GM18520 (cell line): ENCODE data around the gene ZCWPW1.
"Not testable (repeated sequence)": the region's sequence is repeated elsewhere in the genome, so short reads cannot be mapped to it uniquely, and the experiment has no call there.

Experiments used
- ATAC-seq: cut with Tn5 transposase; IDR thresholded peaks from one replicate; pipeline ENCODE4 v1.9.1; 2021; ENCODE audit not compliant: unreplicated experiment

The ZCWPW1 gene

GRCh38 chr7:100373870-100374598 is 54.5 kb downstream of the ZCWPW1 start:
- not testable (repeated sequence) for ATAC-seq

GRCh38 chr7:100373261-100373831 is 55.2 kb downstream of the ZCWPW1 start, which contains the start of gene PILRA:
TSS of gene PILRA (plus strand) at chr7:100373487. CDS start at chr7:100373657, 170 bp downstream.
- ATAC-seq, result no peak

- no peak for ATAC-seq
Measured at GRCh38 chr7:100372694-100373093, 55.8 kb downstream of the ZCWPW1 start.

- ATAC-seq, result no peak
Measured at GRCh38 chr7:100372256-100372655, 56.2 kb downstream of the ZCWPW1 start.

- ATAC-seq, result no peak
Measured at GRCh38 chr7:100371561-100372171, 56.8 kb downstream of the ZCWPW1 start.

GRCh38 chr7:100370746-100371145 is 57.8 kb downstream of the ZCWPW1 start:
- no peak for ATAC-seq

GRCh38 chr7:100370303-100370702 is 58.2 kb downstream of the ZCWPW1 start:
- ATAC-seq, result no peak

- peak; percentile 47 for ATAC-seq
Measured at GRCh38 chr7:100369105-100369504, 59.4 kb downstream of the ZCWPW1 start.

GRCh38 chr7:100367676-100368613 is 60.6 kb downstream of the ZCWPW1 start:
- ATAC-seq, result no peak

- ATAC-seq, result no peak
Measured at GRCh38 chr7:100367251-100367620, 61.3 kb downstream of the ZCWPW1 start.

GRCh38 chr7:100366411-100367250 is 61.9 kb downstream of the ZCWPW1 start:
- ATAC-seq, result no peak

GRCh38 chr7:100365998-100366367 is 62.5 kb downstream of the ZCWPW1 start:
- ATAC-seq, result not testable (repeated sequence)

GRCh38 chr7:100364480-100364879 is 64.0 kb downstream of the ZCWPW1 start:
- no peak for ATAC-seq

GRCh38 chr7:100363797-100364196 is 64.7 kb downstream of the ZCWPW1 start:
- ATAC-seq, result not testable (repeated sequence)

- no peak for ATAC-seq
Measured at GRCh38 chr7:100363098-100363497, 65.4 kb downstream of the ZCWPW1 start.

GRCh38 chr7:100360135-100360854 is 68.2 kb downstream of the ZCWPW1 start:
- ATAC-seq, result no peak

GRCh38 chr7:100358857-100359212 is 69.7 kb downstream of the ZCWPW1 start:
- no peak for ATAC-seq

- no peak for ATAC-seq
Measured at GRCh38 chr7:100358027-100358856, 70.3 kb downstream of the ZCWPW1 start, which contains the start of gene PILRB. TSS of gene PILRB (plus strand) at chr7:100358117. CDS start at chr7:100358303, 186 bp downstream.

- no peak for ATAC-seq
Measured at GRCh38 chr7:100357131-100357561, 71.4 kb downstream of the ZCWPW1 start.
